EH (cell line): Measurements from ENCODE around the gene TDP1.
"Not testable (repeated sequence)": the region's sequence is repeated elsewhere in the genome, so short reads cannot be mapped to it uniquely, and the experiment has no call there.

Source experiments
- DNase-seq: peaks from one replicate; pipeline ENCODE4 v3.0.0-alpha.2; 2015; ENCODE audit warnings: low read depth

The TDP1 gene

GRCh38 chr14:90049390-90049789, 93.7 kb downstream of the TDP1 start:
- peak; percentile 11 for DNase-seq

GRCh38 chr14:90050271-90050670, 94.5 kb downstream of the TDP1 start:
- no peak for DNase-seq

DNA sequence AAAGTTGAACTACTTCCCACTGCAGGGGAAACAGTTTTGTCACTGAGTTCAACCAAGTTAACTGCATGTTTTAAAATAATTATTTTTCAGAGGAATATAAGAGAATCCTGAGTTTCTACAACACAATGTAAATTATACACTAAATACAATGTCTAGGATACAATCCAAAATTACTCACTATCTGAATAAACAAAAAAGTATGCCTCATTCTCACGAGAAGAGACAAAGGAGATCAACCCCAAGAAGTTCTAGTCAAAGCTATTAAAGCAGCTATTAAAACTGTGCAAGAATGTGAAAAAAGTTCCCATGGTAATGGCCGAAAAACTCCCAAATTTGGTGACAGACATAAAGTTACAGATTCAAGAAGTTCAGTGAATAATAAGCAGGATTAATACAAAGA, 97.3 kb downstream of the TDP1 start:
- DNase-seq, result peak; percentile 71

DNA sequence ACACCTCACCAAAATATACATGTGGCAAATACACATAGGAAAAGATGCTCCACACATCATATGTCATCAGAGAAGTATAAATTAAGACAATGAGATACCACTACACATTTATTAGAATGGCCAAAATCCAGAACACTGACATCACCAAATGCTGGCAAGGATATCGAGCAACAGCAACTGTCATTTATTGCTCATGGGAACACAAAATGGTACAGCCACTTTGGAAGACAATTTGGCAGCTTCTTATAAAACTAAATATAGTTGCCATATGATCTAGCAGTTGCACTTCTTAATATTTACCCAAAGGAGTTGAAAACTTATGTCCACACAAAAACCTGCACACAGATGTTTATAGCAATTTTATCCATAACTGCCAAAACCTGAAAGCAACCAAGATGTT, 99.1 kb downstream of the TDP1 start:
- DNase-seq, result peak; percentile 33

- no peak for DNase-seq
Observed at GRCh38 chr14:90056826-90057225, 101.1 kb downstream of the TDP1 start.

DNA sequence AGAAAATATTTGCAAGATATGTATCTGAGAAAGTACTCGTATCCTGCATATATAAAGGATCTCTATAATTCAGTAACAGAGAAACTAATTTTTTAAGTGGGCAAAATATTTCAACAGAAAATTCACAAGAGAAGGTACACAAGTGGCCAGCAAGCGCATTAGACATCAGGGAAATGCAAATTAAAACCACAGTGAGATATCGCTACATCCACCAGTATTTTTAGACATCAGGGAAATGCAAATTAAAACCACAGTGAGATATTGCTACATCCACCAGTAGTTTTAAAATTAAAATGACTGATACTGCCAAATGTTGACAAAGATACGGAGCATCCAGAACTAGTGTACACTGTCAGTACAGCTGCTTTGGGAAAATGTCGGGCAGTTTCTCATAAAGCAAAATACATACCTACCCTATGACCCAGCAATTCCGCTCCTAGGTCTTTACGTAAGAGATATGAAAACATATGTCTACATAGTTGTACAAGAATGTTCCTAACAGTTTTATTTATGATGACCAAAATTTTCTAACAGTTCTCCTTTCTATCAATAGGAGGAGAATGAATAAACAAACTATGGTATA, 103.2 kb downstream of the TDP1 start:
- no peak for DNase-seq

DNA sequence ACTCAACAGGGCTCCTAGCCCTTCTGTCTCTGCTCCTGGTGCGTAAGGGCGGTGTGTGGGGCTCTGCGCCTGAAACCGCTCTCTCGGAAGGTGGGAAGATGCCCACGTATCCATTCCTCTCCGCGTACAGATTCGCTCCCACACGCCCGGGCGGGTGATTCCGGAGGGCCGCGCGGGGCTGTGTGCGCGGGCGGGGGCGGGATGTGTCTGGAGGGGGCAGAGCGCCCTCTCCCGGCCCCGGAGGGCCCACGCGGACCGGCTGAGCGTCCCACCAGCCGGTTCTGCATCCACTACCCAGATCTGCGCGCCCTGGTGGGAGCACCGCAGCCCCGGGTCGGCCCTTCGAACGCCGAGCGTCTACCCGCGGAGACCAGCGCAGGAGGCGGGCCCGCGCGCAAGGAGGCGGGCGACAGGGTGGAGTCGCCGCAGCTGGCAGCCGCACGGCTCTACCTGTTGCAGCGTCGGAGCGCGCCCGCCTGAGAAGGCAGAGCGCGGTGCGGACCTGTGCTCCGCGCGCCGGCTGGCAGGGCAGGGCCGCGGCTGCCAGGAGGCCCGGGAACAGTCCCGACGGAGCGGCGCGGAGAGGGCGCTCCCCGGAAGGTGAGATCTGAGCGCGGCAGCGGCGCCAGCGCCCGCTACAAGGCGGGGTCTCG, 104.7 kb downstream of the TDP1 start:
- peak; percentile 55 for DNase-seq

- DNase-seq, result no peak
Observed at GRCh38 chr14:90060965-90061684, 105.4 kb downstream of the TDP1 start.

DNA sequence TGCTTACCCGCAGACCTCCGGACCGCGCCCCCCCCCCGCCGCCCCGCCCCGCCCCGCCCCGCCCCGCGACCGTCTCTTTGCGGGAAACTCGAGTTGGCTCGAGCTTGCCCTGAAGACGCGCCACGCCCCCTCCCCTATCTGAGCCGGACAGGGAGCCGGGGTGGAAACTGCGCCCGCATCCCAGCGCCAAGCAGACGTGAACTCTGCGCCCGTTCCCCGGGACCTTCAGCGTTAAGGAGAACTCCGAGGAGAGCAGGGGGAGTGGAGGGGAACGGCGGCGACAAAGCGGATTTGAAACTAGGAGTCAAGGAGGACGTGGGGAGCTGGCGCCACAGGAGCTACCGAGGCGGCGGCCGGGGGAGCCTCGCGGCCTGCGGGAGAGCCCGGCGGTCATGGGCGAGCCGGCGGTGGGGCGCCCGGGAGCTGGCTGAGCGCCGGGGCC, 106.0 kb downstream of the TDP1 start, which contains the start of gene KCNK13:
Gene KCNK13 (plus strand): TSS at position 310 of the 442 bp plus-strand sequence. CDS start 212 bp downstream, outside the sequence.
- no peak for DNase-seq

GRCh38 chr14:90062127-90062794, 106.5 kb downstream of the TDP1 start:
- DNase-seq, result no peak

- no peak for DNase-seq
Observed at GRCh38 chr14:90062822-90063539, 107.3 kb downstream of the TDP1 start.

DNA sequence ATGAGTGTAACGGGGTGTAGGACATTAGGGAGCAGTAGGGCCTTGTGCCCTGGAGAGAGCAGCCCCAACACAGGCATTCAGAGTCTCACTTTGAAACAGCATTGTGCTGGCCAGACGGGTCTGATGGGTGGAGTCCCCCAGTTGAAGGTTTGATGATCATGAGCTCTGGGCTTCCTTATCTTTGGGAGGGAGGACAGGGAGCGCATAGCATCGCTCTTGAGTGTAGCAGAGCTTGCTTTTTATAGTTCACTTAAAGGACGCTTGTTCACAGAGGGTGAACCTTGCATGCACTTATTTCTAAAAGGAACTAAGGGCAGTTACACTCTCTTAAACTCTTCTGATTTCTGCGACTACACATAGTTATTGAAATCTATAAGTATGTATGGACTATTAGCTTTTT, 116.6 kb downstream of the TDP1 start:
- no peak for DNase-seq

DNA sequence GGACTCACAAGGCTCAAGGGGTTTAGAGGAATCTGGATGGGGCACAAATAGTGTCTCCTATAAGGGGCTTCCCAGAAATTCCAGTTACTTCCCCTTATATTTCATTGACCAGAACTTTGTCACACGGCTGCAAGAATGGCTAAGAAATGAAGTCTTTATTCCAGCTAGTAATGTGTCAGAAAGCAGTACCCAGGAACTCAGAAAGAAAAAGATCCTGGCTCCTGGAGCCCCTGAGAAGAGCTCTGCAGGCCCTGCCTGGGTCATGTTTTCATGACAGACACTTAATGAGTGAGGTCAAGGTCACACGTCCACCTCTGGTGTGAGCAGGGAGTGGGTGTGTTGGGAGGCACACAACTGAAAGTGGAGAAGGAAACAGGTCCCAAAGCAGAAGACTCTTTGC, 123.8 kb downstream of the TDP1 start:
- no peak for DNase-seq

- DNase-seq, result peak; percentile 45
Observed at GRCh38 chr14:90087433-90087832, 131.7 kb downstream of the TDP1 start.

GRCh38 chr14:90088176-90088575, 132.4 kb downstream of the TDP1 start:
- DNase-seq, result no peak

- not testable (repeated sequence) for DNase-seq
Observed at GRCh38 chr14:90089486-90089885, 133.8 kb downstream of the TDP1 start.

DNA sequence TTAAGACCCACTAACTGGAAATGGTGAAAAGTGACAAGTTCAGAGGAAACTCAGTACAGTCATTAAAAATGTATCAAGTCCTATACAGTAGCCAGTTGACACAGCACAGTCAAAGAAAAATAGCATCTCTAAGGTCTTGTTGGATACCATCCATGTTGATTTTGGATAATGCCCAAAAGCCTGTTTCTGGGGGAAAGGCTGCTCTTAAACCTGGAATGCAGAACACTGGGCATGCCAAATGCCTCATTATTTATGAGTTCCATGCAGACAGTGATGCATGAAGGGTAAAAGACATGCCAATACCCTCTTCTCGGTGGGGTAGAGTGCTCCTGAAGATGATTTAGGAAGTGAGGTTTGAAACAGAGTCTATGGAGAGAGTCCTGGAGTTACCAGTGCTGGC, 135.7 kb downstream of the TDP1 start:
- peak; percentile 90 for DNase-seq

DNA sequence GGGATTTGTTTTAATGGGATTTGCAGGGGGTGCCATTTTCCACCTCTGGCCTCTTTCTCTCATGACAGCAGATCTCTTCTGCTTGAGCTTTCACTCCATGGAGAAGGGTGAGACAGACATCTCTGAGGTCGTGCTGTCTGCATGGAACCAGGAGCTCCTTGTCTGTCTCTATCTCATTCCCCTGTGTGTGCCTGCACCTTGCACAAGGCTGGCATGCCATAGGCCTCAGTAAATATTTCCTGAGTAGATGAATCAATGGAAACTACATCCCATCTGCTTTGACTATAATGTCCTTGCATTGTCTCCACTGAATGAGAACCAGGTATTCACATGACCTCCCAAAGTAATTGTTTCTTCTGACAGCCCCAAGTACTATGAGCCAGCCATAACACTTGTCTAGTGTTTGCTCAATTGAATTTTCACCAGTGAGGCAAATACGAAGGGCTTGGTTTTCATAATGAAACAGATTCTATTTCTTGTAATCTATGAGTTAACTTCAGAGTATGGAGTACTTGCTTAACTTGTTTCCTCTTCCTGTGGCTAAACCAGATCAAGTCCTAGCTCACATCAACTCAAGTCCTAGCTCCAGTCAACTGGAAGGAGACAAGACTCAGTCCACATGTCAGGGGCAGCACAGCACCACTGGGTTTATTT, 138.3 kb downstream of the TDP1 start:
- DNase-seq, result peak; percentile 67
